GM10248 (cell line): Measurements from ENCODE around the gene KCNA3.

ENCODE experiments used
- CTCF ChIA-PET: fragments of 300-600 bp; sonication (Branson Sonifier 250); formaldehyde crosslinking; extraction: SDS; loops from one replicate; lab custom pipeline; 2021; ENCODE audit warnings: antibody characterized with exemption; lab: Yijun Ruan, JAX
- POLR2A ChIA-PET: fragments of 350-650 bp; sonication (Branson Sonifier 250); formaldehyde crosslinking; extraction: SDS; loops from one replicate; lab custom pipeline; 2020; ENCODE audit warnings: antibody characterized with exemption; lab: Yijun Ruan, JAX
- DNase-seq: peaks from one replicate; pipeline ENCODE4 v3.0.0; 2012; ENCODE audit errors: extremely low spot score
- CTCF ChIP-seq: IDR thresholded peaks from 2 replicates; pipeline ENCODE4 v1.5.1; 2012; ENCODE audit warnings: mild to moderate bottlenecking, low read depth; ENCODE audit errors: extremely low read depth, missing control alignments, control extremely low read depth

Gene KCNA3

GRCh38 chr1:110700767-110701166 lies 26.0 kb upstream of the KCNA3 start:
- ChIA-PET POLR2A (no interaction called here), CTCF (no interaction called here)

DNA sequence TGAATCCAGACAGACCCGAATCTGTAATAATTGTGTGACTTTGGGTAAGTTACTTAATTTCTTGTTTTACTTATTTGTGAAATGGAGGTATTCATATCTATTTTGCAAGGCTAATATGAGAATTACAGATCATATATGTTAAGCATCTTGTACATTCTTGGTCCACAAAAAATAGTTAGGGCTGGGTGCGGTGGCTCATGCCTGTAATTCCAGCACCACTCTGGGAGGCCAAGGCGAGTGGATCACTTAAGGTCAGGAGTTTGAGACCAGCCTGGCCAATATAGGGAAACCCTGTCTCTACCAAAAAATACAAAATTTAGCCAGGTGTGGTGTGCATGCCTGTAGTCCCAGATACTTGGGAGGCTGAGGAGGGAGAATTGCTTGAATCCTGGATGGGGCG lies 22.9 kb upstream of the KCNA3 start:
- CTCF ChIA-PET: interaction anchor here (1.2 kb wide), 1 partner anchor 79 kb away, joined by 4 read pairs; no protein-coding TSS in a partner anchor
- POLR2A ChIA-PET: no interaction called here
- no peak for DNase-seq
- TF ChIP-seq CTCF: no peak

More at GRCh38 chr1:110700767-110701166, 26.0 kb upstream of the KCNA3 start:
- no peak for TF ChIP-seq CTCF
- DNase-seq: no peak

DNA sequence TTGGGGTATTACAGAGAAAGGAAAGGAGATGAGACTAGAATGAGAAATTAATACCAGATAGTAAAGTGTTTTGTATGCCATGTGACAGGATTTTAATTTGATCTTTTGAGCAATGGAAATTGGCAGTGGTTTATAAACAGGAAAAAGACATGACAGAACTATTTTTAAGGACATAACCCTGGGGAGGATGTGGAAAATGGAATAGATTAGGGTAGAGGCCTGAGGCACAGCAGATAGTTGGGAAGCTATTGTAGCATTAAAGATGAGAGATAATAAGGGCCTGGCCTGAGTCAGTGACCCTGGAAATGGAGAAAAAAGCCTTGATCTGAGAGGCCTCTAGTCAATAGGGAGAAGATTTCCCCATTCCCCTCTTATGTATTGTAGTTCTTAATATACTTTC lies 22.1 kb upstream of the KCNA3 start:
- TF ChIP-seq CTCF: no peak
- no peak for DNase-seq
- ChIA-PET POLR2A (no interaction called here), CTCF (no interaction called here)

DNA sequence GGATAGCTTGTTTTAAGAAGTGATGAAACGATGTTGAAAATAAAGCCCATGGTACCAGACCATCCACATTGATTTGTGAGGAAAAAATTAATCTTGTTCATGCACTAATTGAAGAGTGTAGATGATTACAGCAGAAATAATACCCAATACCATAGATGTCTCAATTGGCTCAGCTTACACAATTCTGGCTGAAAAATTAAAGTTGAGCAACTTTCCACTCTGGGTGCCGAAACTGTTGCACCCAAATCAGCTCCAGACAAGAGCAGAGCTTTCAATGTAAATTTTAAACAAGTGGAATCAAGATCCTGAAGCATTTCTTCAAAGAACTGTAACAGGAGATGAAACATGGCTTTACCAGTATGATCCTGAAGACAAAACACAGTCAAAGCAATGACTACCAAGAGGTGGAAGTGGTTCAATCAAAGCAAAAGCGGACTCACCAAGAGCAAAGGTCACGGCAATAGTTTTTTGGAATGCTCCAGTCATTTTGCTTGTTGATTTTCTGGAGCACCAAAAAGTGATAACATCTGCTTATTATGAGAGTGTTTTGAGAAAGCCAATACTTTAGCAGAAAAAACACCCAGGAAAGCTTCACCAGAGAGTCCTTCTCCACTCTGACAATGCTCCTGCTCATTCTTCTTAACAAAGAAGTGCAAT lies 16.1 kb upstream of the KCNA3 start:
- ChIA-PET CTCF (interaction anchor here (1.0 kb wide), 1 partner anchor 11 kb away, joined by 3 read pairs; no protein-coding TSS in a partner anchor), POLR2A (no interaction called here)

GRCh38 chr1:110689868-110690267 lies 15.1 kb upstream of the KCNA3 start:
- no peak for DNase-seq
- ChIA-PET CTCF (interaction anchor here (0.8 to 1.2 kb wide), 3 partner anchors 10 to 219 kb away, joined by 3 read pairs; no protein-coding TSS in a partner anchor), POLR2A (no interaction called here)
- TF ChIP-seq CTCF: no peak

More for the DNA sequence above, 16.1 kb upstream of the KCNA3 start:
- no peak for DNase-seq
- no peak for TF ChIP-seq CTCF

DNA sequence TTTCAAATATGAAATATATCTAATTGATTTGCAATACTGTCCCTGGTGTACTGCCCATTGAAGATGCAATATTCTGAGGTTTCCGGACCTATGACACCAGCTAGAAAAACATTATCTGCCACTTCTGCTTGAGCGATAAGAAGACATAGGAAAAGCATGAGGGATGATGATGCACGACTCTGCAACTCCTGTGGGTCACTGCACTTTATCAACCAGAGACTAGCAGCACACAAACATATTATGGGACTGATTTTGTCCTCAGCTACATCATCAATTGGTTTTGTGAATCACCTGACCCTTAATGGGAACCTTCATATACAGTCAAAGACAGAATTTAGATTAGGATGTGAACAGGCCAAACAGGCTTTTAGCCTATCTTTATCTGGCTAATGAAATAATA lies 13.8 kb upstream of the KCNA3 start:
- no peak for TF ChIP-seq CTCF
- DNase-seq: no peak
- POLR2A ChIA-PET: no interaction called here
- CTCF ChIA-PET: no interaction called here
